ENCODE data around the gene KCNN4. TPM values are rescaled to one million over a fixed set of nuclear protein-coding genes. Genes with fewer than 3 reads are reported as not detected.

KCNN4 gene
- total and polyA plus RNA-seq, 2 of the 13 experiments (the other 11 are each of a cell fraction or from before 2014, with no cell fraction given), result 0.13 to 0.25 TPM

GRCh38 chr19:43767818-43768217, 13.0 kb downstream of the KCNN4 start:
- CTCF ChIA-PET (ENCODE audit: low intra/inter-chr PET ratio, low total read pairs), result no interaction called here
- FAIRE-seq, result no peak
- H3K27me3 ChIP-seq (ENCODE audit: control insufficient read depth in 1 of 2, insufficient read depth in 2 of 2, low read length in 2 of 2), result 0 out of 5 replicates have a peak, but pooled peaks cover 0 to under 1% of the 10 kb centered on the region in 2 experiments
- intact Hi-C loops (cut with micrococcal nuclease; ENCODE audit: unreplicated experiment) (loop anchor here (10.0 kb wide), 1 partner anchor 103 kb away; no protein-coding TSS in a partner anchor), in situ Hi-C loops (cut with HindIII; ENCODE audit: extremely low pct_ligation_motif_present, low pct_unique_long_range_greater_than_20kb) (no loop called here)
- 0% methylated on average over 1 of the region's 1 CpG for WGBS (ENCODE audit: low lambda C conversion rate)
- no peak overlapping the region for H3K4me2 ChIP-seq (ENCODE audit: low read depth, low read length)
- H3K9ac ChIP-seq (ENCODE audit: insufficient read depth, low read depth, low read length), result no peak overlapping the region
- no TSS peak for BruUV-seq (replicated peaks)
- H3K36me3 ChIP-seq (replicated peaks in 1 of 2; ENCODE audit: control insufficient read depth in 1 of 2, insufficient read depth in 2 of 2, low read length in 2 of 2), result no peaks in the 10 kb centered on the region
- POLR2A ChIA-PET, result interaction anchor here (1.6 kb wide), 1 partner anchor 13 kb away, joined by 4 read pairs; the partner anchor contains the start of gene SMG9
- no peak overlapping the region for H3K4me3 ChIP-seq (replicated peaks in 1 of 3; ENCODE audit: insufficient read depth in 1 of 3, low read depth in 2 of 3, low read length in 3 of 3)
- H2AFZ ChIP-seq (ENCODE audit: low read length), result no peak overlapping the region
- H3K4me1 ChIP-seq (ENCODE audit: insufficient read depth, low read length), result peaks cover 16% of the 10 kb centered on the region; the same call in 1 of the 2 replicates
- H4K20me1 ChIP-seq (ENCODE audit: insufficient read depth, low read length), result no peaks in the 10 kb centered on the region
- no peak overlapping the region for H3K27ac ChIP-seq (ENCODE audit: extremely low read length, insufficient read depth, low read length)
- no peaks in the 10 kb centered on the region for H3K9me3 ChIP-seq (ENCODE audit: low read length)
- H3K79me2 ChIP-seq (ENCODE audit: insufficient read depth, low read length), result no peaks in the 10 kb centered on the region
- ATAC-seq, result no peak
- DNase-seq (ENCODE audit: low spot score), result no peak
- TF ChIP-seq ZNF773 (CRISPR knock-in tag; IDR thresholded peaks at IDR 0.05; ENCODE audit: borderline replicate concordance), result no peak
- no peak for TF ChIP-seq SP140L (CRISPR knock-in tag; IDR thresholded peaks at IDR 0.05; ENCODE audit: borderline replicate concordance)
- TF ChIP-seq REXO4 (CRISPR knock-in tag; IDR thresholded peaks at IDR 0.05; ENCODE audit: borderline replicate concordance), result no peak
- no peak for TF ChIP-seq JUNB (CRISPR knock-in tag; IDR thresholded peaks at IDR 0.05; ENCODE audit: borderline replicate concordance)
- no peak for TF ChIP-seq SRSF9 (IDR thresholded peaks at IDR 0.05; ENCODE audit: borderline replicate concordance, insufficient read depth, low read depth, low read length, poor library complexity, severe bottlenecking)
- TF ChIP-seq MTF1 (CRISPR knock-in tag; IDR thresholded peaks at IDR 0.05), result no peak
- no peak for TF ChIP-seq ZNF337 (CRISPR knock-in tag; IDR thresholded peaks at IDR 0.05; ENCODE audit: borderline replicate concordance, low read depth)
- no peak for TF ChIP-seq ZC3H13 (CRISPR knock-in tag; IDR thresholded peaks at IDR 0.05)
- TF ChIP-seq ATF6 (CRISPR knock-in tag; conservative IDR thresholded peaks at IDR 0.05), result no peak
- no peak for TF ChIP-seq MED8 (CRISPR knock-in tag; IDR thresholded peaks at IDR 0.05; ENCODE audit: insufficient replicate concordance)
- TF ChIP-seq ZNF33A (CRISPR knock-in tag; IDR thresholded peaks at IDR 0.05; ENCODE audit: borderline replicate concordance), result no peak
- no peak for TF ChIP-seq ZBTB40 (IDR thresholded peaks at IDR 0.05)
- no peak for TF ChIP-seq ZBTB40 (CRISPR knock-in tag; IDR thresholded peaks at IDR 0.05)
- no peak for TF ChIP-seq NCOA5 (CRISPR knock-in tag; IDR thresholded peaks at IDR 0.05)
